Sigmoid colon (tissue), 7 donors: ENCODE measurements around the gene MCC. TPM values are rescaled to one million over a fixed set of nuclear protein-coding genes. Genes with fewer than 3 reads are reported as not detected.

Experiments used
- DNase-seq: peaks from one replicate; pipeline ENCODE4 v3.0.0-alpha.2; 2019
- H3K27ac ChIP-seq, 4 donors: fragments of 200-600 bp; sonication (generic); one replicate each; pipeline ENCODE4 v1.5.1; 2016 to 2019; ENCODE audit warnings: mild to moderate bottlenecking in 1 of 4
- H3K27me3 ChIP-seq, 3 donors: fragments of 200-600 bp; sonication (generic); one replicate each; pipeline ENCODE4 v1.5.1; 2019; ENCODE audit warnings: mild to moderate bottlenecking in 1 of 3
- H3K36me3 ChIP-seq, 4 donors: fragments of 200-600 bp; sonication (generic); one replicate each; pipeline ENCODE4 v1.5.1; 2016 to 2019
- H3K4me1 ChIP-seq, 4 donors: fragments of 200-600 bp; sonication (generic); one replicate each; pipeline ENCODE4 v1.5.1; 2017 to 2019
- H3K4me3 ChIP-seq, 4 donors: fragments of 200-600 bp; sonication (generic); one replicate each; pipeline ENCODE4 v1.5.1; 2017 to 2019; ENCODE audit warnings: mild to moderate bottlenecking in 2 of 4, moderate library complexity in 1 of 4
- H3K9me3 ChIP-seq, 4 donors: fragments of 200-600 bp in 3 of 4; sonication (generic) in 3 of 4; one replicate each; pipeline versions ENCODE4 v1.5.1 to v1.6.1; 2013 to 2019
- EP300 ChIP-seq, 4 donors: sonication (generic); formaldehyde crosslinking; IDR thresholded peaks; one replicate each; pipeline ENCODE4 v1.6.1; 2017; ENCODE audit warnings: antibody characterized with exemption in 4 of 4
- POLR2A ChIP-seq, 2 donors: fragments of 450-650 bp; IDR thresholded peaks; one replicate each; pipeline ENCODE4 v1.6.1; 2016; ENCODE audit warnings: antibody characterized with exemption in 2 of 2, mild to moderate bottlenecking in 2 of 2, moderate library complexity in 2 of 2
- POLR2AphosphoS5 ChIP-seq, 4 donors: sonication (generic); formaldehyde crosslinking; IDR thresholded peaks; one replicate each; pipeline ENCODE4 v1.6.1; 2017; ENCODE audit warnings: antibody characterized with exemption in 4 of 4
- WGBS, 2 donors: extraction: QIAGEN DNeasy Blood & Tissue Kit; methylation state at CpG; one replicate each; pipeline ENCODE4 v1.1.7; 2013; 5-methylcytosine and 5-hydroxymethylcytosine counted together
- intact Hi-C: fragments of 100-400 bp; cut with DNase I; formaldehyde crosslinking; loops from one replicate; pipeline ENCODE4 v1.15.1; 2023
- polyA plus RNA-seq, 3 donors: library from polyadenylated mRNA; stranded (reverse); fragments of 200-250 nt; gene quantifications; one replicate each; pipeline ENCODE4 v1.2.3, GENCODE V29; 2013
- total RNA-seq, 4 donors: library from RNA; depleted of rRNA; stranded (reverse); fragments of >200 nt; gene quantifications; one replicate each; pipeline ENCODE4 v1.1.0, GENCODE V29; 2016
- TF ChIP-seq, protein P1 (sequence below), 4 experiments: fragments of 450-650 bp in 3 of 4; fragments of 200-600 bp in 1 of 4; IDR thresholded peaks; one replicate each; pipeline ENCODE4 v1.5.1; 2016 to 2019; ENCODE audit warnings: antibody characterized with exemption in 4 of 4, mild to moderate bottlenecking in 3 of 4, moderate library complexity in 2 of 4
- donor health status: healthy with polysubstance abuse.
- donor health status: Bipolar disorder and iron deficiency.
- donor health status: healthy.

The MCC gene
- total and polyA plus RNA-seq, 7 donors, result 0.69 to 14.0 (median 9.1) TPM

DNA sequence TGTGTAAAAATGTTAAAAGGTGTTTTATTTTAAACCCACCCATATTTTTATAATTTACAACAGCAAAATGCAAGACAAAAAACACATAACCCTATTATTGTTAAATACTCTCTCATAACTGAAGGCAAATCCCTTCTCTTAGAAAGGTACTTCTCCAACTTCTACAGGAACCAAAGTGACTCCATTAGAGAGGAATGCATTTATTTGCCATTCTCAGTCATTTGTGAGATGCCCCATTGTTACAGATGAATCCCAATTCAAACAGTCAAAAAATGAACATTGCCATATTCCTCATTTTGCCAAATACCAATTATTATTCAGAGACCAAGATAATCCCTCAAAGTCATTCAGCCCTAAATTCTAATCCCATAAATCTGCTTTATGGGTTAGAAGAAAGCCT, 229.2 kb downstream of the MCC start:
- H3K9me3 ChIP-seq, result no peaks in the 10 kb centered on the region
- no peaks in the 10 kb centered on the region for H3K36me3 ChIP-seq
- DNase-seq, result no peak
- intact Hi-C loops, result loop anchor here (5.0 kb wide), 1 partner anchor 33 kb away; no protein-coding TSS in a partner anchor
- TF ChIP-seq EP300 (IDR thresholded peaks at IDR 0.05), result no peak
- TF ChIP-seq POLR2AphosphoS5 (IDR thresholded peaks at IDR 0.05), result no peak
- TF ChIP-seq POLR2A (IDR thresholded peaks at IDR 0.05), result no peak
- TF ChIP-seq, protein P1, sequence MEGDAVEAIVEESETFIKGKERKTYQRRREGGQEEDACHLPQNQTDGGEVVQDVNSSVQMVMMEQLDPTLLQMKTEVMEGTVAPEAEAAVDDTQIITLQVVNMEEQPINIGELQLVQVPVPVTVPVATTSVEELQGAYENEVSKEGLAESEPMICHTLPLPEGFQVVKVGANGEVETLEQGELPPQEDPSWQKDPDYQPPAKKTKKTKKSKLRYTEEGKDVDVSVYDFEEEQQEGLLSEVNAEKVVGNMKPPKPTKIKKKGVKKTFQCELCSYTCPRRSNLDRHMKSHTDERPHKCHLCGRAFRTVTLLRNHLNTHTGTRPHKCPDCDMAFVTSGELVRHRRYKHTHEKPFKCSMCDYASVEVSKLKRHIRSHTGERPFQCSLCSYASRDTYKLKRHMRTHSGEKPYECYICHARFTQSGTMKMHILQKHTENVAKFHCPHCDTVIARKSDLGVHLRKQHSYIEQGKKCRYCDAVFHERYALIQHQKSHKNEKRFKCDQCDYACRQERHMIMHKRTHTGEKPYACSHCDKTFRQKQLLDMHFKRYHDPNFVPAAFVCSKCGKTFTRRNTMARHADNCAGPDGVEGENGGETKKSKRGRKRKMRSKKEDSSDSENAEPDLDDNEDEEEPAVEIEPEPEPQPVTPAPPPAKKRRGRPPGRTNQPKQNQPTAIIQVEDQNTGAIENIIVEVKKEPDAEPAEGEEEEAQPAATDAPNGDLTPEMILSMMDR (IDR thresholded peaks at IDR 0.05), result no peak
- H3K4me1 ChIP-seq, result peaks cover 0 to 4% (median 0%) of the 10 kb centered on the region in 4 donors
- H3K27me3 ChIP-seq, result no peaks in the 10 kb centered on the region
- no peak overlapping the region for H3K27ac ChIP-seq
- no peak overlapping the region for H3K4me3 ChIP-seq

DNA sequence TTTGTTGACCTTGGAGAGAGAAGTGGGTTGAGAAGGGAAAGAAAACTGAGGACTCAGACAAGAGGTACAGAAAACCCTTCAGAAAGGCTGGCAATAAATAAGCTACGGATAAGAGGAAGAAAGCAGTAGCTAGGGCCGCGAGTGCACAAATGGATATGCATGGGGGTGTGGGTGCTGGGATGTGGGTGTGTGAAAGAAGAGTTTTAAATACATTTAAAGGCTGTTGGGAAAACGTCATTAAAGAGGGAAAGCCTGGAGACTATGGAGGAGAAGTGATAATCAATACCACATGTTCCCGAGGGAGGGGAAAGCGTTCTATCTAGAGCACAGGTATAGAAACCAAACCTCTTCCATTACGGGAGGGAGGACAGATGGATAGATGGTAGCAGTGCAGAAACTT, 230.7 kb downstream of the MCC start:
- TF ChIP-seq POLR2A (IDR thresholded peaks at IDR 0.05), result no peak
- WGBS, 2 donors, result 85 to 90% methylated on average over 7 of the region's 7 CpGs
- no peak for DNase-seq
- Histone ChIP-seq H3K4me1 (no peaks in the 10 kb centered on the region), H3K9me3 (no peaks in the 10 kb centered on the region), H3K4me3 (no peak overlapping the region), H3K27me3 (no peaks in the 10 kb centered on the region), H3K27ac (no peak overlapping the region), H3K36me3 (no peaks in the 10 kb centered on the region)
- intact Hi-C loops, result loop anchor here (5.0 kb wide), 1 partner anchor 35 kb away; no protein-coding TSS in a partner anchor

DNA sequence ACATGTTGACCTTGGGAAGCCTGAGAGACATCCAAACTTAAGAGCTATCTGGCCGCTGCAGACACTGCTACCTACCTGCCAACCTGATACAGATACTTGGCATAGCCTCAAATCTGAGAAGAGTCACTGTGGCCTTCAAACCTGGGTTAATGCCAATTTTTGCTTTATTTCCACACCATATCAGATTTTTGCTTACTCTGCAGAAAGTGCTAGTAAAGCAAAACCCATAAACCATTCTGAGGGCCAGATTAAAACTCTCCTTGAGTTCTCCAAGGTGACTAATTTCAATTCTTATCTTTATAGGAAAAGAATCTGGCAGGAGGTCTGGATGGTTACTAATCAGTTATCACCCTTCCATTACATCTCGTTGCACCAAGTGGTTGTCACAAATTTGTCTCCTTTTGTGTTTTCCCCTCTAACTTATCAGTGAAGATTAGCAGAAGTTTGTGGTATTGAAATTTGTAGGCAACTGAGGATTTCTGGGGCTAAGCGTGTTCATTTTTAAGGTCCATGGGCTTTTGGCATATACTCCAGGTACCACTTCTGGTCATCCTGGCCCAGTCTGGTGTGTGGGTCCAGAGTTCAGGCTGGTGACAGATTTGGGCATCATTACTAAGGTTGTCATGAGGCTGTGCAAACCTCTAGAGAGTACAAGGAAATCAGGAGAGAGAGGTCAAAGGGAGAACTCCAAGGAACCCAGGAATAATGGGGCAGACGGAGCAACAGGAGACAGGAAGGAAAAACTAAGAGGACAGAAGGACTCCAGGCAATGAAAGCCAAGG, 231.4 kb downstream of the MCC start:
- Histone ChIP-seq H3K4me3 (no peak overlapping the region), H3K27ac (no peak overlapping the region), H3K9me3 (no peaks in the 10 kb centered on the region), H3K27me3 (no peaks in the 10 kb centered on the region), H3K36me3 (no peaks in the 10 kb centered on the region), H3K4me1 (no peaks in the 10 kb centered on the region)
- DNase-seq, result no peak
- 77 to 85% methylated on average over 4 of the region's 4 CpGs for WGBS, 2 donors
- TF ChIP-seq POLR2AphosphoS5 (IDR thresholded peaks at IDR 0.05) (no peak), EP300 (IDR thresholded peaks at IDR 0.05) (no peak), POLR2A (IDR thresholded peaks at IDR 0.05) (no peak)
- TF ChIP-seq, protein P1 (IDR thresholded peaks at IDR 0.05), result no peak
- intact Hi-C loops, result loop anchor here (5.0 kb wide), 1 partner anchor 35 kb away; no protein-coding TSS in a partner anchor

DNA sequence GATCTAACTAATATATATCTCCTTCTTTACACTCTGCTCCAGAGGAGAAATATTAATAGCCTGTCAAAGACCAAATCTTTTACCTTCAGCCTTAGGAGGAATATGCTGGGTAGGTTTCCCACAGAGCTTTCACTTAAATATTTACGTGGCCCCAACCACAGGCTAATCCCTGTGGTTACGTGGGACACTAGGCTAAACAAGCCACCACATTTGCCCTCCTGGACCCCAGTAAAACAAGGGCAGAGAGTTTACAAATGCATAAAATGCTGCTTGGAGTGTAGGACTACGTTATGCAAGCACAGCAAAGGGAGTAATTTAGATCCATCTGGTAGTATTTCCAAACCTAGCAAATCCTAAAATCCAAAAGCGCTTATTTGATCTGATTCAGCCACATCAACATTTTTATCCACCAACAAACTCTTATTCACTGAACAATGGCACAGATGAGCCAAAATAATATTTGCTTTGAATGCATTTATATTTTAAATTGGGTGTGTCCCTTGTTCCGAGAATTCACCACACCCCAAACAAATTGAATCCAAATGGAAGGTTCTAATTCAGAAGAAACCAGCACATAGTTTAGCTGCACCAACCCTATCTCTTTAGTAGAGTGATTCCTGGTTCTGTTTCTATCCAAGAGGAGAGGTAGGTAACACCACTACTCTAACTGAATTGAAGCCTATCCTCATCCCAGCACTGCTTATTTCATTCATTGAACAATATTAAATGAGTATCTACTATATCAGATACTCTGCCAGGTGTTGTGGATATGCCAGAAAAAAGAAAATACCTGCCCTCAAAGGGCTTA, 232.5 kb downstream of the MCC start:
- Histone ChIP-seq H3K9me3 (no peaks in the 10 kb centered on the region), H3K4me3 (no peak overlapping the region), H3K27me3 (no peaks in the 10 kb centered on the region), H3K4me1 (no peaks in the 10 kb centered on the region), H3K36me3 (no peaks in the 10 kb centered on the region), H3K27ac (peak overlapping the region in 3 of 4 donors; percentile 14 to 42 (median 30))
- 62 to 67% methylated on average over 5 of the region's 5 CpGs for WGBS, 2 donors
- no peak for DNase-seq
- intact Hi-C loops, result loop anchor here (5.0 kb wide), 1 partner anchor 37 kb away; no protein-coding TSS in a partner anchor
- no peak for TF ChIP-seq POLR2A (IDR thresholded peaks at IDR 0.05)
- TF ChIP-seq, protein P1 (IDR thresholded peaks at IDR 0.05), result no peak
- no peak for TF ChIP-seq POLR2AphosphoS5 (IDR thresholded peaks at IDR 0.05)

DNA sequence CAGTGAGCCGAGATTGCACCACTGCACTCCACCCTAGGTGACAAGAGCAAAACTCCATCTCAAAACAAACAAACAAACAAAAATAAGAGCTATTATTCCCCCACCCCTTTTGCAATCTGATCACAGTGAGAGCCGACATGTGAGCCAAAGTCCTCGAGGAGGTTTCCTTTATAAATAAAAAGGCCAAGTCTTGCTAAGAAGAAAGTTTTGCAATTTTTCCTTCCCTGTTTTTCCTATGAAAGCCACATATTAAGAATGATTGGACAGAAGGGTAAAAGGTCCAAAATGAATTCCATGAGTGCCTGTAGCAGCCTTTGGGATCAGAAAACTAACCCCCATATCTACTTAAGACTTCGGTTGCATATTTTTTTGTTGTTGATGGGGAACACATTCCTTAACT, 233.1 kb downstream of the MCC start:
- Histone ChIP-seq H3K36me3 (no peaks in the 10 kb centered on the region), H3K27me3 (no peaks in the 10 kb centered on the region), H3K4me3 (no peak overlapping the region), H3K27ac (peak overlapping the region; percentile 14 to 42 (median 26)), H3K9me3 (no peaks in the 10 kb centered on the region), H3K4me1 (no peaks in the 10 kb centered on the region)
- TF ChIP-seq, protein P1 (IDR thresholded peaks at IDR 0.05), result no peak
- TF ChIP-seq EP300 (IDR thresholded peaks at IDR 0.05), result no peak
- TF ChIP-seq POLR2AphosphoS5 (IDR thresholded peaks at IDR 0.05), result no peak
- TF ChIP-seq POLR2A (IDR thresholded peaks at IDR 0.05), result no peak
- intact Hi-C loops, result loop anchor here (5.0 kb wide), 1 partner anchor 37 kb away; no protein-coding TSS in a partner anchor
- WGBS, 2 donors, result 74 to 78% methylated on average over 4 of the region's 4 CpGs
- DNase-seq, result no peak
